HepG2 (cell line): ENCODE data around the gene LRRC25. TPM values are rescaled to one million over a fixed set of nuclear protein-coding genes. Genes with fewer than 3 reads are reported as not detected.
A peak's percentile ranks its signal among the peaks of the same experiment; 100 is the strongest.

ENCODE experiments used
- ATF7 ChIP-seq, 2 experiments: fragments of 450-650 bp in 1 of 2; sonication (generic) in 1 of 2; formaldehyde crosslinking in 1 of 2; IDR thresholded peaks; 2 replicates each; pipeline versions ENCODE4 v1.4.0 to v1.6.1; 2016 to 2020; ENCODE audit warnings: antibody characterized with exemption in 1 of 2, mild to moderate bottlenecking in 1 of 2, missing genetic modification reagents in 1 of 2
- BRCA1 ChIP-seq: sonication (generic); formaldehyde crosslinking; IDR thresholded peaks from 2 replicates; pipeline ENCODE4 v1.4.0; 2020; ENCODE audit warnings: missing genetic modification reagents
- CBFB ChIP-seq: sonication (generic); formaldehyde crosslinking; IDR thresholded peaks from 2 replicates; pipeline ENCODE4 v1.4.0; 2020; ENCODE audit warnings: missing genetic modification reagents
- CREB1 ChIP-seq, 2 experiments: fragments of 450-650 bp in 1 of 2; IDR thresholded peaks; 2 replicates each; pipeline ENCODE4 v1.6.1; 2016 to 2017; ENCODE audit warnings: control low read depth in 1 of 2, mild to moderate bottlenecking in 1 of 2, missing compliant biosample characterization in 1 of 2, missing genetic modification characterization in 1 of 2
- ELF3 ChIP-seq: IDR thresholded peaks from 2 replicates; pipeline ENCODE4 v1.6.1; 2016; ENCODE audit warnings: missing genetic modification reagents, missing compliant biosample characterization
- JARID2 ChIP-seq: sonication (generic); formaldehyde crosslinking; IDR thresholded peaks from 2 replicates; pipeline ENCODE4 v1.8.1; 2023; ENCODE audit warnings: missing genetic modification reagents, inconsistent platforms; ENCODE audit not compliant: insufficient replicate concordance
- MYC ChIP-seq: sonication (generic); formaldehyde crosslinking; IDR thresholded peaks from 2 replicates; pipeline ENCODE4 v1.9.0; 2021; ENCODE audit warnings: missing genetic modification reagents, borderline replicate concordance
- THAP11 ChIP-seq: IDR thresholded peaks from 2 replicates; pipeline ENCODE4 v1.6.1; 2016; ENCODE audit warnings: missing biosample characterization, missing genetic modification reagents
- TOPORS ChIP-seq: sonication (generic); formaldehyde crosslinking; IDR thresholded peaks from 2 replicates; pipeline ENCODE4 v1.8.0; 2023; ENCODE audit warnings: mild to moderate bottlenecking, missing genetic modification reagents
- XBP1 ChIP-seq: sonication (generic); formaldehyde crosslinking; IDR thresholded peaks from 2 replicates; pipeline ENCODE4 v1.5.0; 2020; ENCODE audit warnings: missing genetic modification reagents
- ZNF431 ChIP-seq: sonication (generic); formaldehyde crosslinking; IDR thresholded peaks from 2 replicates; pipeline ENCODE4 v1.9.0; 2022; ENCODE audit warnings: missing genetic modification reagents, low read depth, mild to moderate bottlenecking, borderline replicate concordance
- polyA plus RNA-seq, 8 experiments: library from polyadenylated mRNA; depleted of rRNA in 3 of 8; stranded (reverse) in 7 of 8; unstranded in 1 of 8; fragments of >200 nt; fragmentation: Illumina TruSeq in 4 of 8; extraction: Trizol in 4 of 8; gene quantifications; 2 replicates each; pipeline versions ENCODE4 v1.2.1 to v1.2.3, GENCODE V29; 2011 to 2016; ENCODE audit warnings: low read depth in 4 of 8, missing spikeins in 1 of 8, mixed read lengths in 1 of 8; ENCODE audit not compliant: insufficient read depth in 1 of 8
- total RNA-seq, 5 experiments: library from RNA; depleted of rRNA; stranded (reverse); fragments of >200 nt; fragmentation: Illumina TruSeq; extraction: Trizol; gene quantifications; 2 replicates each; pipeline ENCODE4 v1.2.3, GENCODE V29; 2016; ENCODE audit warnings: low read depth in 1 of 5
- TF ChIP-seq, protein P1 (sequence below): IDR thresholded peaks from 2 replicates; pipeline ENCODE4 v1.6.1; 2016; ENCODE audit warnings: missing biosample characterization, missing genetic modification reagents, low read depth
- TF ChIP-seq, protein P2 (sequence below): IDR thresholded peaks from 2 replicates; pipeline ENCODE4 v1.6.1; 2016; ENCODE audit warnings: missing compliant biosample characterization, missing genetic modification reagents, borderline replicate concordance
- TF ChIP-seq, protein P3 (sequence below): sonication (generic); formaldehyde crosslinking; IDR thresholded peaks from 2 replicates; pipeline ENCODE4 v1.4.0; 2020; ENCODE audit warnings: missing genetic modification reagents, mild to moderate bottlenecking, borderline replicate concordance
- TF ChIP-seq, protein P4 (sequence below): sonication (generic); formaldehyde crosslinking; IDR thresholded peaks from 2 replicates; pipeline ENCODE4 v1.5.1; 2020; ENCODE audit warnings: mild to moderate bottlenecking, missing genetic modification reagents, moderate library complexity
- TF ChIP-seq, protein P5 (sequence below): sonication (generic); formaldehyde crosslinking; IDR thresholded peaks from 2 replicates; pipeline ENCODE4 v1.4.0; 2020; ENCODE audit warnings: missing genetic modification reagents
- TF ChIP-seq, protein P6 (sequence below): sonication (generic); formaldehyde crosslinking; IDR thresholded peaks from 2 replicates; pipeline ENCODE4 v1.4.0; 2020; ENCODE audit warnings: missing genetic modification reagents, borderline replicate concordance
- TF ChIP-seq, protein P7 (sequence below): sonication (generic); formaldehyde crosslinking; IDR thresholded peaks from 2 replicates; pipeline ENCODE4 v1.4.0; 2020; ENCODE audit warnings: missing genetic modification reagents, low read depth, mild to moderate bottlenecking, borderline replicate concordance

Gene LRRC25
- total and polyA plus RNA-seq, 2 of the 13 experiments (the other 11 are each of a cell fraction or from before 2014, with no cell fraction given): 0.13 to 0.53 TPM

DNA sequence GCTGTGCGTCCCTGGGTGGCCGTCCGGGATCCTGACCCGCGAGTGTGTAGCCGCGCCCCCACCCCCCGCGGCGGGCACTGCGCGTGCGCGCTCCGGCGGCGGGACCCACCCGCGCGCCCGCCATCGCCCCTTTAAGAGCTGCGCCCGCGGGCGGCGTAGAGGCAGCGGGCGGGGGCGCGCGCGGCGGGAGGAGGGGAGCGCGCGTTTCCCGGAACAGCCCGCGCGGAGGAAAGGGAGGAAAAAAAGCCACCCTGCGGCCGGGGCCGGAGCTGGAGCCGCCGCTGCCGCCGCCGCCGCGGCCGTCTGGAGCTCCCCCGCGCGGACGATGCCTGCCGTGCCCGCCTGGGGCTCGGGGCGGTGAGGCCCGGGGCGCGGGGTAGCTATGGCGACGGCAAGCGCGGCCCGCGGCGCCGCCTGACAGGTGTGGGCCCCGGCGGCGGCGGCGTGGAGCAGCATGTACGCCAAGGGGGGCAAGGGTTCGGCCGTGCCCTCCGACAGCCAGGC is 21.8 kb upstream of the LRRC25 start, which contains the start of gene SSBP4 (continued):
- TF ChIP-seq TOPORS (CRISPR knock-in tag): 0 out of 2 replicates have a peak, but pooled peaks have one; percentile 5
- TF ChIP-seq THAP11 (CRISPR knock-in tag): peak; percentile 57
- TF ChIP-seq ATF7 (IDR thresholded peaks at IDR 0.05): no peak
- TF ChIP-seq ATF7 (CRISPR knock-in tag; IDR thresholded peaks at IDR 0.05): no peak
- 0 out of 2 replicates have a peak, but pooled peaks have one; percentile 36 for TF ChIP-seq ELF3 (CRISPR knock-in tag)
- 0 out of 2 replicates have a peak, but pooled peaks have one; percentile 44 for TF ChIP-seq ZNF431 (CRISPR knock-in tag)
- TF ChIP-seq, protein P1, sequence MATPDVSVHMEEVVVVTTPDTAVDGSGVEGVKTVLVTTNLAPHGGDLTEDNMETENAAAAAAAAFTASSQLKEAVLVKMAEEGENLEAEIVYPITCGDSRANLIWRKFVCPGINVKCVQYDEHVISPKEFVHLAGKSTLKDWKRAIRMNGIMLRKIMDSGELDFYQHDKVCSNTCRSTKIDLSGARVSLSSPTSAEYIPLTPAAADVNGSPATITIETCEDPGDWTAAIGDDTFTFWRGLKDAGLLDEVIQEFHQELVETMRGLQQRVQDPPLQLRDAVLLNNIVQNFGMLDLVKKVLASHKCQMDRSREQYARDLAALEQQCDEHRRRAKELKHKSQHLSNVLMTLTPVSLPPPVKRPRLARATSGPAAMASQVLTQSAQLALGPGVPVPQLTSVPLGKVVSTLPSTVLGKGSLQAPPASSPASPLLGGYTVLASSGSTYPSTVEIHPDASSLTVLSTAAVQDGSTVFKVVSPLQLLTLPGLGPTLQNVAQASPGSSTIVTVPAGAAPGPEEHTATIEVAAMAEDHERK (CRISPR knock-in tag): peak; percentile 51; the same call in 1 of the 2 replicates
- TF ChIP-seq, protein P2, sequence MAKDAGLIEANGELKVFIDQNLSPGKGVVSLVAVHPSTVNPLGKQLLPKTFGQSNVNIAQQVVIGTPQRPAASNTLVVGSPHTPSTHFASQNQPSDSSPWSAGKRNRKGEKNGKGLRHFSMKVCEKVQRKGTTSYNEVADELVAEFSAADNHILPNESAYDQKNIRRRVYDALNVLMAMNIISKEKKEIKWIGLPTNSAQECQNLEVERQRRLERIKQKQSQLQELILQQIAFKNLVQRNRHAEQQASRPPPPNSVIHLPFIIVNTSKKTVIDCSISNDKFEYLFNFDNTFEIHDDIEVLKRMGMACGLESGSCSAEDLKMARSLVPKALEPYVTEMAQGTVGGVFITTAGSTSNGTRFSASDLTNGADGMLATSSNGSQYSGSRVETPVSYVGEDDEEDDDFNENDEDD (CRISPR knock-in tag): peak; percentile 63; the same call in 1 of the 2 replicates
- no peak for TF ChIP-seq BRCA1
- TF ChIP-seq, protein P3, sequence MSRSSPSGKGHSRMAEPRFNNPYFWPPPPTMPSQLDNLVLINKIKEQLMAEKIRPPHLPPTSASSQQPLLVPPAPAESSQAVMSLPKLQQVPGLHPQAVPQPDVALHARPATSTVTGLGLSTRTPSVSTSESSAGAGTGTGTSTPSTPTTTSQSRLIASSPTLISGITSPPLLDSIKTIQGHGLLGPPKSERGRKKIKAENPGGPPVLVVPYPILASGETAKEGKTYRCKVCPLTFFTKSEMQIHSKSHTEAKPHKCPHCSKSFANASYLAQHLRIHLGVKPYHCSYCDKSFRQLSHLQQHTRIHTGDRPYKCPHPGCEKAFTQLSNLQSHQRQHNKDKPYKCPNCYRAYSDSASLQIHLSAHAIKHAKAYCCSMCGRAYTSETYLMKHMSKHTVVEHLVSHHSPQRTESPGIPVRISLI (CRISPR knock-in tag): peak; percentile 18; the same call in 1 of the 2 replicates
- TF ChIP-seq, protein P4, sequence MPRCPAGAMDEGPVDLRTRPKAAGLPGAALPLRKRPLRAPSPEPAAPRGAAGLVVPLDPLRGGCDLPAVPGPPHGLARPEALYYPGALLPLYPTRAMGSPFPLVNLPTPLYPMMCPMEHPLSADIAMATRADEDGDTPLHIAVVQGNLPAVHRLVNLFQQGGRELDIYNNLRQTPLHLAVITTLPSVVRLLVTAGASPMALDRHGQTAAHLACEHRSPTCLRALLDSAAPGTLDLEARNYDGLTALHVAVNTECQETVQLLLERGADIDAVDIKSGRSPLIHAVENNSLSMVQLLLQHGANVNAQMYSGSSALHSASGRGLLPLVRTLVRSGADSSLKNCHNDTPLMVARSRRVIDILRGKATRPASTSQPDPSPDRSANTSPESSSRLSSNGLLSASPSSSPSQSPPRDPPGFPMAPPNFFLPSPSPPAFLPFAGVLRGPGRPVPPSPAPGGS (CRISPR knock-in tag): 0 out of 2 replicates have a peak, but pooled peaks have one; percentile 1
- TF ChIP-seq CBFB: peak; percentile 73
- TF ChIP-seq XBP1 (CRISPR knock-in tag): no peak
- TF ChIP-seq, protein P5, sequence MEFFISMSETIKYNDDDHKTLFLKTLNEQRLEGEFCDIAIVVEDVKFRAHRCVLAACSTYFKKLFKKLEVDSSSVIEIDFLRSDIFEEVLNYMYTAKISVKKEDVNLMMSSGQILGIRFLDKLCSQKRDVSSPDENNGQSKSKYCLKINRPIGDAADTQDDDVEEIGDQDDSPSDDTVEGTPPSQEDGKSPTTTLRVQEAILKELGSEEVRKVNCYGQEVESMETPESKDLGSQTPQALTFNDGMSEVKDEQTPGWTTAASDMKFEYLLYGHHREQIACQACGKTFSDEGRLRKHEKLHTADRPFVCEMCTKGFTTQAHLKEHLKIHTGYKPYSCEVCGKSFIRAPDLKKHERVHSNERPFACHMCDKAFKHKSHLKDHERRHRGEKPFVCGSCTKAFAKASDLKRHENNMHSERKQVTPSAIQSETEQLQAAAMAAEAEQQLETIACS: peak; percentile 93
- TF ChIP-seq JARID2: no peak
- no peak for TF ChIP-seq CREB1 (IDR thresholded peaks at IDR 0.05)
- no peak for TF ChIP-seq CREB1 (CRISPR knock-in tag; IDR thresholded peaks at IDR 0.05)
- TF ChIP-seq, protein P6, sequence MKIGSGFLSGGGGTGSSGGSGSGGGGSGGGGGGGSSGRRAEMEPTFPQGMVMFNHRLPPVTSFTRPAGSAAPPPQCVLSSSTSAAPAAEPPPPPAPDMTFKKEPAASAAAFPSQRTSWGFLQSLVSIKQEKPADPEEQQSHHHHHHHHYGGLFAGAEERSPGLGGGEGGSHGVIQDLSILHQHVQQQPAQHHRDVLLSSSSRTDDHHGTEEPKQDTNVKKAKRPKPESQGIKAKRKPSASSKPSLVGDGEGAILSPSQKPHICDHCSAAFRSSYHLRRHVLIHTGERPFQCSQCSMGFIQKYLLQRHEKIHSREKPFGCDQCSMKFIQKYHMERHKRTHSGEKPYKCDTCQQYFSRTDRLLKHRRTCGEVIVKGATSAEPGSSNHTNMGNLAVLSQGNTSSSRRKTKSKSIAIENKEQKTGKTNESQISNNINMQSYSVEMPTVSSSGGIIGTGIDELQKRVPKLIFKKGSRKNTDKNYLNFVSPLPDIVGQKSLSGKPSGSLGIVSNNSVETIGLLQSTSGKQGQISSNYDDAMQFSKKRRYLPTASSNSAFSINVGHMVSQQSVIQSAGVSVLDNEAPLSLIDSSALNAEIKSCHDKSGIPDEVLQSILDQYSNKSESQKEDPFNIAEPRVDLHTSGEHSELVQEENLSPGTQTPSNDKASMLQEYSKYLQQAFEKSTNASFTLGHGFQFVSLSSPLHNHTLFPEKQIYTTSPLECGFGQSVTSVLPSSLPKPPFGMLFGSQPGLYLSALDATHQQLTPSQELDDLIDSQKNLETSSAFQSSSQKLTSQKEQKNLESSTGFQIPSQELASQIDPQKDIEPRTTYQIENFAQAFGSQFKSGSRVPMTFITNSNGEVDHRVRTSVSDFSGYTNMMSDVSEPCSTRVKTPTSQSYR (CRISPR knock-in tag): peak; percentile 40; the same call in 1 of the 2 replicates
- TF ChIP-seq, protein P7, sequence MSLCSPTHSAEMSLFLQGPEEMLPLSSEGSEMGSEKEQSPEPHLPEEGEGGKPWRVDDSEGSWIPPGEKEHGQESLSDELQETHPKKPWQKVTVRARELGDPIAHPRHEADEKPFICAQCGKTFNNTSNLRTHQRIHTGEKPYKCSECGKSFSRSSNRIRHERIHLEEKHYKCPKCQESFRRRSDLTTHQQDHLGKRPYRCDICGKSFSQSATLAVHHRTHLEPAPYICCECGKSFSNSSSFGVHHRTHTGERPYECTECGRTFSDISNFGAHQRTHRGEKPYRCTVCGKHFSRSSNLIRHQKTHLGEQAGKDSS (CRISPR knock-in tag): 0 out of 2 replicates have a peak, but pooled peaks have one; percentile 10
- TF ChIP-seq MYC (CRISPR knock-in tag): peak; percentile 2; the same call in 1 of the 2 replicates
